ENCODE measurements around the gene LRRFIP2.

The LRRFIP2 gene

DNA sequence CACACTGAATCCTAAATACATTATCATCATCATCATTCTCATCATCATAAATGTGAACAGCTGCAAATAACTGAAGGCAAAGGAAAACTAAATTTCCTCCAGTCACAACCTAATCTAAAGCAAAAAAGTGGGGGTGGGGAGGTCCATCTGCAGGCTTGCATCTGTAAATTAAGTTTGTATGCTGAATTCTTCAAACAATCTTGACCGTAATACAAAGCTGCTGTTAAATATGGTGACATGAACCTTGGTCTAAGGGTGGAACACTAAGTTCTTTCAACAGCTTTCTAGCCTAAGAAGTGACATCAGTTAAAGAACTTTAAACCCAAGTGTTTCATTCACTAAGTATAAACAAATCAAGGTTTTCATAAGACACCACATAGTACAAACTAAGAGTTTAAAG is 4.3 kb downstream of the LRRFIP2 start:
- TF ChIP-seq, protein P1, sequence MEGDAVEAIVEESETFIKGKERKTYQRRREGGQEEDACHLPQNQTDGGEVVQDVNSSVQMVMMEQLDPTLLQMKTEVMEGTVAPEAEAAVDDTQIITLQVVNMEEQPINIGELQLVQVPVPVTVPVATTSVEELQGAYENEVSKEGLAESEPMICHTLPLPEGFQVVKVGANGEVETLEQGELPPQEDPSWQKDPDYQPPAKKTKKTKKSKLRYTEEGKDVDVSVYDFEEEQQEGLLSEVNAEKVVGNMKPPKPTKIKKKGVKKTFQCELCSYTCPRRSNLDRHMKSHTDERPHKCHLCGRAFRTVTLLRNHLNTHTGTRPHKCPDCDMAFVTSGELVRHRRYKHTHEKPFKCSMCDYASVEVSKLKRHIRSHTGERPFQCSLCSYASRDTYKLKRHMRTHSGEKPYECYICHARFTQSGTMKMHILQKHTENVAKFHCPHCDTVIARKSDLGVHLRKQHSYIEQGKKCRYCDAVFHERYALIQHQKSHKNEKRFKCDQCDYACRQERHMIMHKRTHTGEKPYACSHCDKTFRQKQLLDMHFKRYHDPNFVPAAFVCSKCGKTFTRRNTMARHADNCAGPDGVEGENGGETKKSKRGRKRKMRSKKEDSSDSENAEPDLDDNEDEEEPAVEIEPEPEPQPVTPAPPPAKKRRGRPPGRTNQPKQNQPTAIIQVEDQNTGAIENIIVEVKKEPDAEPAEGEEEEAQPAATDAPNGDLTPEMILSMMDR (conservative IDR thresholded peaks at IDR 0.05), result no peak
- no peak overlapping the region for H3K27ac ChIP-seq

DNA sequence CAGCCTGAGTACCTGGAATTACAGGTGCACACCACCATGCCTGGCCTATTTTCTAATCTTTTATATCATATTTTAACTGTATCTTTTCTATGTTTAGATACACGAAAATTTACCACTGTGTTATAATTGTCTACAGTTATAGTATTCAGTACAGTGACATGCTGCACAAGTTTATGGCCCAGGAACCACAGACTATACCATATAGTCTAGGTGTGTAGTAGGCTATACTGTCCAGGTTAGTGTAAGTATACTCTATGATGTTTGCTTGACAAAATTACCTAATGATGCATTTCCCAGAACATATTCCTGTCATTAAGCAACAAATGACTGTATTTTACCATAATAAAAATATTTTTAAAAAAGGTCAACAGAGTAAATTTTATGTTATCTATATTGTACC is 5.5 kb downstream of the LRRFIP2 start:
- no peak overlapping the region for H3K27ac ChIP-seq
- TF ChIP-seq, protein P1 (conservative IDR thresholded peaks at IDR 0.05), result no peak

DNA sequence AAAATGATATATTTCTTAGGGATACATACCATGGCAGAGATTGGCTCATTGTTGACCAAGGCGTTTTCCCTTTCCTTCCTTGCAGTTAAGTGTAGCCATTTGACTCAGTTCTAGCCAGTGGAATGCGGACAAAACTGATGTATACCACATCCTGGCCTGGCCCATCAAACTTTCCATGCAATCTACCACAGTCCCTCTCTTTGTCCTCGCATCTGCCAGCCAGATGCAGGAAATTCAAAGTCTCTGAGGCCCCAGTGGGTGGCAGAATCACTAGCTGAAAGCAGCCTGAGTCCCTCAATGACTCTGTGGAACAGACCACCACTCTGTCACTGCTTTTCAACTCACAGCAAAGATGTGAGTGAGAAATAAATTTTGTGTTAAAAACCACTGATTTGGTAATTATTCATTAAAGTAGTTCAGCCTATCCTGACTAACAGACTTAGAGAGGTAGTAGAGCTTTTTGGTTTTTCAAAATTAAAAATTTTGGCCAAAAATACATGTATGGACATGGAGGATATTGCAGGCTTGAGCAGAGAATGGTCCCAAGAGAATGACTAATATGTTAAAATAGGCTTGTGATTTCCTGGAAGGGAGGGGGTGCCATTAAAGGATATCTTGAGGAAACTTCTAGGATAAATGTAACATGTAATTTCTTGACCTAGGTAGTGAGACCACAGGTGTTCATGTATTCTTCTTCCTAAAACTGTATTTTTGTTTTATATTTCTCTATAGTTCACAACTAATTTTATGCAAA is 10.9 kb downstream of the LRRFIP2 start:
- TF ChIP-seq, protein P1 (conservative IDR thresholded peaks at IDR 0.05), result no peak
- no peak overlapping the region for H3K27ac ChIP-seq

DNA sequence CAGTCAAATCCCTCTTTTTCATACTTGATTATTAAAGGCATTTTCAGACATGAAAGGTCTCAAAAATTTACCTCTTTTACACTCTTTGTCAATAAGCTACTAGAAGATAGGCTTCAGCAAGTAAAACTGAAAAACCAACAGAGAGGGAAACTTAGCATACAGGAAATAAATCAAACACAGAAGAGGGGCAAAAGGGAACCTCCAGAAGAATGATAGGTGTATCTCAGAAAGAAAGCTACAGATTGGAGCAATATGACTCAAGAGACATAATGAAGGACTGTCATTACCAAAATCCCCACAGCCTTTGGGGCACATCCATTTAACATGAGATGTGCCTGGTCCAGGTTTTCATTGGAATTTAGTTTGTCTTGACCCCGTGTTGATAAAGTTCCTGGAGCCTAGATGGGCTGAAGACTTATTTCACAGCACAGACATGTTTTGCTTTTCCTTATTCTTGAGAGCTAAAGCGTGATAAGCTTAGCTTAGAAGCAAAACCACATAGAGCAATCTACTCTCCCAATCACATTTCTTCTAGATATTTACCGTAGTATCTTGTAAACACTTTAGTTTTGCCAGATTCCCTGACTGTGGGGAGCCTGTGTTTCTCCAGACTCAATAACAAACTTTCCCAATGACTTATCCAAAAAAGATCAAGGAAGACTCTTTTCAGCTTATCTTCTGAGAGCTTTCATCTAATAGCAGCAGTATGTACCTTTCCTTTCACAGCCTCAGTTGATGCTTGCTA is 11.7 kb downstream of the LRRFIP2 start:
- no peak overlapping the region for H3K27ac ChIP-seq
- TF ChIP-seq, protein P1 (conservative IDR thresholded peaks at IDR 0.05), result no peak

DNA sequence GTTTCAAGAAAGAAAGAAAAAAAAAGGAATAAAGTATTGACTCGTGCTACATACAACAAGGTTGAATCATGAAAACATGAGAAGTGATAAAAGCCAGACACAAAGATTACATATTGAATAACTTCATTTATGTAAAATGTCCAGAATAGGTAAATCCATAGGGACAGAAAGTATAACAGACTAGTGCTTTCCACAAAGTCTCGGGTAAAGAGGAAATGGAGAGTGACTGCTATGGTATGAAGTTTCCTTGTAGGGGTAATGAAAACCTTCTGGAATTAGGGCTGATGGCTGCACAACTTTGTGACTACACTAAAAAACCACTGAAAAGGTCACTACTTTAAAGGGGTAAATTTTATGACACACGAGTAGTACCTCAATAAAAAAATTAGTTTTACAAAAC is 13.0 kb downstream of the LRRFIP2 start:
- no peak overlapping the region for H3K27ac ChIP-seq
- TF ChIP-seq, protein P1 (conservative IDR thresholded peaks at IDR 0.05), result no peak

DNA sequence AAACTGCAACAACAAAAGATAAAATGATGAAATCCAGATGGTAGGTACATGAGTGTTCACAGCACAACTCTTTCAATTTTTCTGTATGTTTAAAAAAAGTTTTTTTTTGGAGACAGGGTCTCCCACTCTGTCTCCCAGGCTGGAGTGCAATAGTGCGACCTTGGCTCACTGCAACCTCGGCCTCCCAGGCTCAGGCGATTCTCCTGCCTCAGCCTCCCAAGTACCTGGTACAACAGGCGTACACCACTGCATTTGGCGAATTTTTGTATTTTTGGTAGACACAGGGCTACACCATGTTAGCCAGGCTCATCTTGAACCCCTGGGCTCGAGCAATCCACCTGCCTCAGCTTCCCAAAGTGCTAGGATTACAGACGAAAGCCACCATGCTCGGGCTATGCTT is 18.6 kb downstream of the LRRFIP2 start:
- TF ChIP-seq, protein P1 (conservative IDR thresholded peaks at IDR 0.05), result no peak

DNA sequence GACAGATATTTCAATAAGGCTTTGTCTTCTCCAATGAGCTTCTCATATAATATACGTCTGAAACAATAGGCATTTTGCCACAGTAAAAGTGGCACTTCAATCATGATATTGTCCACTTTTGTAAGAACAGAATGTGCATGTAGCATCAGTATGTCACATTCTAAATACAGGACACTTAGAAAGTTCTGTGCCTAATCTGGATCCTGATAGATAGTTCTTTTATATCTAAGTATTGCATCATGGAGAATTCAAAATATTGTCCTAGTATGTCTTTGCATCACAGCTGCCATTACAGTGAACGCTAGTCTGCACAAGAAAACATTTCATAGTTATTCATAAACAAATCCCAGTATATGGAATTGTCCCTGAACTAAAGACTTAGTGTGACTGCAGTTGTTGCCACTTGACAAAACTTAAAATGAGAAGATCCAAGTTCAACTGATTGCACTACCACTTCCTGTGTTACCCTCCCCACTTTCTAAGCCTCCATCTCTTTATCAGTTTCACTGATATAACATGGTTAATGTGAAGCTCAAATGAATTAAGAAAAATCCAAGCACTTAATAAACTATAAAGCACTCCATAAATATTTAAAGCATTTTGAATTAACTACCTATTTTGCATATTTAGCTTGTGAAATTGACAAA is 19.6 kb downstream of the LRRFIP2 start:
- H3K27ac ChIP-seq, result no peak overlapping the region
- TF ChIP-seq, protein P1 (conservative IDR thresholded peaks at IDR 0.05), result no peak

More for the DNA sequence above, 18.6 kb downstream of the LRRFIP2 start:
- H3K27ac ChIP-seq, result no peak overlapping the region
